SK-N-SH treated with all-trans-retinoic acid at 6 μM for 48 hours (cell line): Measurements from ENCODE around the gene NPC1L1.

Experiments used
- ATAC-seq: fragments of 200-7000 bp; cut with Tn5 transposase; 3 replicates; pipeline ENCODE4 v1.9.1; 2020; ENCODE audit warnings: mild to moderate bottlenecking, moderate library complexity
- ARNTL ChIP-seq: fragments of 450-650 bp; formaldehyde crosslinking; IDR thresholded peaks from 2 replicates; pipeline ENCODE4 v1.5.0; 2020; ENCODE audit warnings: low read depth, mild to moderate bottlenecking, moderate library complexity, borderline replicate concordance
- BACH2 ChIP-seq: fragments of 250-450 bp; sonication (Bioruptor Pico); IDR thresholded peaks from 2 replicates; pipeline ENCODE4 v1.9.0; 2021; ENCODE audit warnings: mild to moderate bottlenecking, borderline replicate concordance
- CREB5 ChIP-seq: fragments of 250-450 bp; sonication (Bioruptor Pico); IDR thresholded peaks from 2 replicates; pipeline ENCODE4 v1.5.1; 2020; ENCODE audit warnings: low read depth, mild to moderate bottlenecking, moderate library complexity
- CSRNP3 ChIP-seq: fragments of 250-450 bp; sonication (Bioruptor Pico); IDR thresholded peaks from 2 replicates; pipeline ENCODE4 v1.5.1; 2021; ENCODE audit warnings: mild to moderate bottlenecking, moderate library complexity
- GLIS3 ChIP-seq: fragments of 250-450 bp; sonication (Bioruptor Pico); IDR thresholded peaks from 2 replicates; pipeline ENCODE4 v1.5.0; 2020; ENCODE audit warnings: mild to moderate bottlenecking, moderate library complexity
- OSR1 ChIP-seq: fragments of 250-450 bp; sonication (Bioruptor Pico); IDR thresholded peaks from 2 replicates; pipeline ENCODE4 v1.8.0; 2022; ENCODE audit warnings: moderate library complexity, mild to moderate bottlenecking, inconsistent platforms
- PATZ1 ChIP-seq: fragments of 250-450 bp; sonication (Bioruptor Pico); IDR thresholded peaks from 2 replicates; pipeline ENCODE4 v1.8.0; 2020; ENCODE audit warnings: mild to moderate bottlenecking, moderate library complexity, borderline replicate concordance
- POU6F1 ChIP-seq: fragments of 250-450 bp; sonication (Bioruptor Pico); IDR thresholded peaks from 2 replicates; pipeline ENCODE4 v1.8.0; 2021; ENCODE audit warnings: low read depth, mild to moderate bottlenecking, moderate library complexity, borderline replicate concordance
- PPARA ChIP-seq: fragments of 250-450 bp; sonication (Bioruptor Pico); IDR thresholded peaks from 2 replicates; pipeline ENCODE4 v1.5.0; 2020; ENCODE audit warnings: mild to moderate bottlenecking, borderline replicate concordance
- RARB ChIP-seq: fragments of 250-450 bp; sonication (Bioruptor Pico); IDR thresholded peaks from 2 replicates; pipeline ENCODE4 v1.8.0; 2021; ENCODE audit warnings: mild to moderate bottlenecking, moderate library complexity
- TCF4 ChIP-seq: fragments of 250-450 bp; sonication (Bioruptor Pico); IDR thresholded peaks from 2 replicates; pipeline ENCODE4 v1.8.0; 2021; ENCODE audit warnings: mild to moderate bottlenecking, moderate library complexity, borderline replicate concordance
- TOX ChIP-seq: fragments of 250-450 bp; sonication (Bioruptor Pico); IDR thresholded peaks from 2 replicates; pipeline ENCODE4 v1.8.0; 2021; ENCODE audit warnings: mild to moderate bottlenecking, moderate library complexity, borderline replicate concordance
- TSHZ2 ChIP-seq: fragments of 250-450 bp; sonication (Bioruptor Pico); IDR thresholded peaks from 2 replicates; pipeline ENCODE4 v1.5.0; 2020; ENCODE audit warnings: mild to moderate bottlenecking, moderate library complexity
- ZFP3 ChIP-seq: fragments of 250-450 bp; sonication (Bioruptor Pico); IDR thresholded peaks from 2 replicates; pipeline ENCODE4 v1.5.0; 2020; ENCODE audit warnings: mild to moderate bottlenecking, moderate library complexity
- ZFP30 ChIP-seq: fragments of 450-650 bp; formaldehyde crosslinking; IDR thresholded peaks from 2 replicates; pipeline ENCODE4 v1.5.0; 2022; ENCODE audit warnings: mild to moderate bottlenecking, moderate library complexity
- ZNF565 ChIP-seq: fragments of 450-650 bp; formaldehyde crosslinking; conservative IDR thresholded peaks from 2 replicates; pipeline ENCODE4 v1.5.0; 2020; ENCODE audit warnings: low read depth, mild to moderate bottlenecking, moderate library complexity
- ZNF8 ChIP-seq: fragments of 450-650 bp; formaldehyde crosslinking; IDR thresholded peaks from 2 replicates; pipeline ENCODE4 v1.5.0; 2020; ENCODE audit warnings: mild to moderate bottlenecking, moderate library complexity

NPC1L1 gene

GRCh38 chr7:44568771-44569560 is 27.8 kb upstream of the NPC1L1 start:
- TF ChIP-seq TOX (CRISPR knock-in tag) (no peak), ZNF8 (no peak), ZFP30 (CRISPR knock-in tag) (no peak), TCF4 (CRISPR knock-in tag) (no peak), OSR1 (CRISPR knock-in tag) (no peak), ARNTL (no peak), ZFP3 (CRISPR knock-in tag) (no peak), ZNF565 (CRISPR knock-in tag) (no peak), BACH2 (CRISPR knock-in tag) (no peak), CREB5 (no peak), TSHZ2 (CRISPR knock-in tag) (no peak), POU6F1 (CRISPR knock-in tag) (no peak), GLIS3 (no peak)
- no peak for ATAC-seq

GRCh38 chr7:44567884-44568283 is 26.8 kb upstream of the NPC1L1 start:
- TF ChIP-seq CREB5 (no peak), PPARA (CRISPR knock-in tag) (no peak), ZNF8 (no peak), BACH2 (CRISPR knock-in tag) (no peak), ARNTL (no peak), GLIS3 (no peak), RARB (CRISPR knock-in tag) (no peak), ZNF565 (CRISPR knock-in tag) (no peak), CSRNP3 (CRISPR knock-in tag) (no peak), PATZ1 (CRISPR knock-in tag) (no peak), TSHZ2 (CRISPR knock-in tag) (no peak), ZFP30 (CRISPR knock-in tag) (no peak)
- no peak for ATAC-seq
